Thyroid gland (tissue), 4 donors: ENCODE data around the gene NMBR. TPM values are rescaled to one million over a fixed set of nuclear protein-coding genes. Genes with fewer than 3 reads are reported as not detected.

Source experiments
- DNase-seq, 2 donors: peaks; one replicate each; pipeline ENCODE4 v3.0.0-alpha.2; 2019
- H3K27ac ChIP-seq, 3 donors: fragments of 200-600 bp; sonication (generic); 1 replicate in 2 of 3; 2 replicates in 1 of 3; pipeline ENCODE4 v1.5.1; 2016 to 2019; ENCODE audit warnings: mild to moderate bottlenecking in 1 of 3, moderate library complexity in 1 of 3
- H3K27me3 ChIP-seq: fragments of 200-600 bp; sonication (generic); one replicate; pipeline ENCODE4 v1.5.1; 2019
- H3K36me3 ChIP-seq, 2 donors: fragments of 200-600 bp; sonication (generic); one replicate each; pipeline ENCODE4 v1.5.1; 2016 to 2019
- H3K4me1 ChIP-seq, 2 donors: fragments of 200-600 bp; sonication (generic); one replicate each; pipeline ENCODE4 v1.5.1; 2017 to 2019
- H3K4me3 ChIP-seq, 3 donors: fragments of 200-600 bp; sonication (generic); replicated peaks in 1 of 3; 1 replicate in 2 of 3; 2 replicates in 1 of 3; pipeline ENCODE4 v1.5.1; 2016; ENCODE audit warnings: mild to moderate bottlenecking in 1 of 3
- H3K9me3 ChIP-seq: fragments of 200-600 bp; sonication (generic); one replicate; pipeline ENCODE4 v1.5.1; 2017
- CTCF ChIP-seq, 6 experiments: fragments of 200-600 bp in 3 of 6; fragments of 450-650 bp in 3 of 6; sonication (generic) in 3 of 6; IDR thresholded peaks; one replicate each; pipeline ENCODE4 v1.5.1; 2016 to 2019; ENCODE audit warnings: antibody characterized with exemption in 6 of 6, mild to moderate bottlenecking in 2 of 6, inconsistent platforms in 1 of 6, moderate library complexity in 1 of 6
- POLR2A ChIP-seq, 2 donors: fragments of 450-650 bp; IDR thresholded peaks; one replicate each; pipeline ENCODE4 v1.6.1; 2017; ENCODE audit warnings: antibody characterized with exemption in 2 of 2, mild to moderate bottlenecking in 2 of 2, moderate library complexity in 1 of 2
- WGBS, 2 donors: methylation state at CpG; one replicate each; pipeline ENCODE4 v1.1.5; 2017; 5-methylcytosine and 5-hydroxymethylcytosine counted together
- intact Hi-C: fragments of 100-400 bp; cut with DNase I; formaldehyde crosslinking; loops from one replicate; pipeline ENCODE4 v1.15.1; 2023
- total RNA-seq, 4 donors: library from RNA; depleted of rRNA; stranded (reverse); fragments of >200 nt; gene quantifications; one replicate each; pipeline ENCODE4 v1.2.3, GENCODE V29; 2016

NMBR gene
- total RNA-seq, 4 donors from 2014 or later, result 0.33 TPM; not detected in 3

- Histone ChIP-seq H3K4me3 (no peak overlapping the region), H3K9me3 (no peaks in the 10 kb centered on the region), H3K36me3 (no peaks in the 10 kb centered on the region), H3K4me1 (no peaks in the 10 kb centered on the region), H3K27me3 (no peaks in the 10 kb centered on the region), H3K27ac (no peak overlapping the region)
- WGBS, 2 donors, result 83 to 85% methylated on average over 1 of the region's 1 CpG
- TF ChIP-seq POLR2A (IDR thresholded peaks at IDR 0.05), result no peak
- no peak for TF ChIP-seq CTCF (IDR thresholded peaks at IDR 0.05)
- DNase-seq, result no peak
- intact Hi-C loops, result no loop called here
Observed at GRCh38 chr6:142048593-142048980, 98.3 kb downstream of the NMBR start.

- intact Hi-C loops, result no loop called here
- Histone ChIP-seq H3K4me3 (no peak overlapping the region), H3K4me1 (no peaks in the 10 kb centered on the region), H3K27me3 (no peaks in the 10 kb centered on the region), H3K27ac (no peak overlapping the region), H3K36me3 (no peaks in the 10 kb centered on the region), H3K9me3 (no peaks in the 10 kb centered on the region)
- WGBS, 2 donors, result 89 to 92% methylated on average over 12 of the region's 12 CpGs
- no peak for TF ChIP-seq POLR2A (IDR thresholded peaks at IDR 0.05)
- TF ChIP-seq CTCF (IDR thresholded peaks at IDR 0.05), result no peak
- DNase-seq, result no peak
Observed at GRCh38 chr6:142047934-142048592, 98.9 kb downstream of the NMBR start.

- no peaks in the 10 kb centered on the region for H3K27me3 ChIP-seq
- H3K4me1 ChIP-seq, result no peaks in the 10 kb centered on the region
- no peaks in the 10 kb centered on the region for H3K9me3 ChIP-seq
- H3K27ac ChIP-seq, result no peak overlapping the region
- intact Hi-C loops, result no loop called here
- no peak overlapping the region for H3K4me3 ChIP-seq
- 60 to 68% methylated on average over 6 of the region's 6 CpGs for WGBS, 2 donors
- no peak for DNase-seq
- H3K36me3 ChIP-seq, result no peaks in the 10 kb centered on the region
- TF ChIP-seq CTCF (IDR thresholded peaks at IDR 0.05) (no peak), POLR2A (IDR thresholded peaks at IDR 0.05) (no peak)
Observed at GRCh38 chr6:142045380-142046278, 101.3 kb downstream of the NMBR start.

GRCh38 chr6:142035890-142036289, 111.0 kb downstream of the NMBR start:
- Histone ChIP-seq H3K4me3 (no peak overlapping the region), H3K36me3 (no peaks in the 10 kb centered on the region), H3K27me3 (no peaks in the 10 kb centered on the region), H3K4me1 (no peaks in the 10 kb centered on the region), H3K9me3 (no peaks in the 10 kb centered on the region), H3K27ac (no peak overlapping the region)
- 78 to 81% methylated on average over 4 of the region's 4 CpGs for WGBS, 2 donors
- intact Hi-C loops, result no loop called here
- no peak for DNase-seq
- TF ChIP-seq CTCF (IDR thresholded peaks at IDR 0.05) (no peak), POLR2A (IDR thresholded peaks at IDR 0.05) (no peak)

GRCh38 chr6:142031035-142031434, 115.9 kb downstream of the NMBR start:
- Histone ChIP-seq H3K27me3 (no peaks in the 10 kb centered on the region), H3K4me3 (no peak overlapping the region), H3K9me3 (no peaks in the 10 kb centered on the region), H3K36me3 (no peaks in the 10 kb centered on the region), H3K27ac (no peak overlapping the region), H3K4me1 (no peaks in the 10 kb centered on the region)
- no peak for TF ChIP-seq POLR2A (IDR thresholded peaks at IDR 0.05)
- TF ChIP-seq CTCF (IDR thresholded peaks at IDR 0.05), result no peak
- DNase-seq, result no peak
- intact Hi-C loops, result no loop called here
- 87 to 91% methylated on average over 4 of the region's 4 CpGs for WGBS, 2 donors
